SK-N-SH treated with all-trans-retinoic acid at 6 μM for 48 hours (cell line): ENCODE results near the gene TMEM213.

Experiments
- ATAC-seq: fragments of 200-7000 bp; cut with Tn5 transposase; 3 replicates; pipeline ENCODE4 v1.9.1; 2020; ENCODE audit warnings: mild to moderate bottlenecking, moderate library complexity
- ARNTL ChIP-seq: fragments of 450-650 bp; formaldehyde crosslinking; IDR thresholded peaks from 2 replicates; pipeline ENCODE4 v1.5.0; 2020; ENCODE audit warnings: low read depth, mild to moderate bottlenecking, moderate library complexity, borderline replicate concordance
- BACH2 ChIP-seq: fragments of 250-450 bp; sonication (Bioruptor Pico); IDR thresholded peaks from 2 replicates; pipeline ENCODE4 v1.9.0; 2021; ENCODE audit warnings: mild to moderate bottlenecking, borderline replicate concordance
- CSDC2 ChIP-seq: fragments of 250-450 bp; sonication (Bioruptor Pico); IDR thresholded peaks from 2 replicates; pipeline ENCODE4 v1.5.0; 2020; ENCODE audit warnings: mild to moderate bottlenecking, moderate library complexity
- ESRRG ChIP-seq: fragments of 250-450 bp; sonication (Bioruptor Pico); IDR thresholded peaks from 2 replicates; pipeline ENCODE4 v1.6.1; 2021; ENCODE audit warnings: mild to moderate bottlenecking
- GLIS3 ChIP-seq: fragments of 250-450 bp; sonication (Bioruptor Pico); IDR thresholded peaks from 2 replicates; pipeline ENCODE4 v1.5.0; 2020; ENCODE audit warnings: mild to moderate bottlenecking, moderate library complexity
- ISL1 ChIP-seq: fragments of 250-450 bp; sonication (Bioruptor Pico); IDR thresholded peaks from 2 replicates; pipeline ENCODE4 v2.1.2; 2022; ENCODE audit warnings: mild to moderate bottlenecking, moderate library complexity
- OSR1 ChIP-seq: fragments of 250-450 bp; sonication (Bioruptor Pico); IDR thresholded peaks from 2 replicates; pipeline ENCODE4 v1.8.0; 2022; ENCODE audit warnings: moderate library complexity, mild to moderate bottlenecking, inconsistent platforms
- POU6F1 ChIP-seq: fragments of 250-450 bp; sonication (Bioruptor Pico); IDR thresholded peaks from 2 replicates; pipeline ENCODE4 v1.8.0; 2021; ENCODE audit warnings: low read depth, mild to moderate bottlenecking, moderate library complexity, borderline replicate concordance
- PPARA ChIP-seq: fragments of 250-450 bp; sonication (Bioruptor Pico); IDR thresholded peaks from 2 replicates; pipeline ENCODE4 v1.5.0; 2020; ENCODE audit warnings: mild to moderate bottlenecking, borderline replicate concordance
- RARB ChIP-seq: fragments of 250-450 bp; sonication (Bioruptor Pico); IDR thresholded peaks from 2 replicates; pipeline ENCODE4 v1.8.0; 2021; ENCODE audit warnings: mild to moderate bottlenecking, moderate library complexity
- TCF4 ChIP-seq: fragments of 250-450 bp; sonication (Bioruptor Pico); IDR thresholded peaks from 2 replicates; pipeline ENCODE4 v1.8.0; 2021; ENCODE audit warnings: mild to moderate bottlenecking, moderate library complexity, borderline replicate concordance
- TOX ChIP-seq: fragments of 250-450 bp; sonication (Bioruptor Pico); IDR thresholded peaks from 2 replicates; pipeline ENCODE4 v1.8.0; 2021; ENCODE audit warnings: mild to moderate bottlenecking, moderate library complexity, borderline replicate concordance
- ZC3H10 ChIP-seq: fragments of 250-450 bp; sonication (Bioruptor Pico); IDR thresholded peaks from 2 replicates; pipeline ENCODE4 v1.5.1; 2021; ENCODE audit warnings: mild to moderate bottlenecking, moderate library complexity
- ZFP3 ChIP-seq: fragments of 250-450 bp; sonication (Bioruptor Pico); IDR thresholded peaks from 2 replicates; pipeline ENCODE4 v1.5.0; 2020; ENCODE audit warnings: mild to moderate bottlenecking, moderate library complexity
- ZFP30 ChIP-seq: fragments of 450-650 bp; formaldehyde crosslinking; IDR thresholded peaks from 2 replicates; pipeline ENCODE4 v1.5.0; 2022; ENCODE audit warnings: mild to moderate bottlenecking, moderate library complexity
- ZNF565 ChIP-seq: fragments of 450-650 bp; formaldehyde crosslinking; conservative IDR thresholded peaks from 2 replicates; pipeline ENCODE4 v1.5.0; 2020; ENCODE audit warnings: low read depth, mild to moderate bottlenecking, moderate library complexity
- ZNF70 ChIP-seq: fragments of 450-650 bp; formaldehyde crosslinking; IDR thresholded peaks from 2 replicates; pipeline ENCODE4 v1.5.0; 2020; ENCODE audit warnings: mild to moderate bottlenecking, moderate library complexity
- ZNF8 ChIP-seq: fragments of 450-650 bp; formaldehyde crosslinking; IDR thresholded peaks from 2 replicates; pipeline ENCODE4 v1.5.0; 2020; ENCODE audit warnings: mild to moderate bottlenecking, moderate library complexity
- TF ChIP-seq, protein P1 (sequence below): fragments of 250-450 bp; sonication (Bioruptor Pico); IDR thresholded peaks from 2 replicates; pipeline ENCODE4 v1.5.1; 2021; ENCODE audit warnings: mild to moderate bottlenecking, moderate library complexity
- TF ChIP-seq, protein P2 (sequence below): fragments of 250-450 bp; sonication (Bioruptor Pico); IDR thresholded peaks from 2 replicates; pipeline ENCODE4 v1.5.1; 2020; ENCODE audit warnings: low read depth, mild to moderate bottlenecking, moderate library complexity
- TF ChIP-seq, protein P3 (sequence below): fragments of 250-450 bp; sonication (Bioruptor Pico); IDR thresholded peaks from 2 replicates; pipeline ENCODE4 v1.8.0; 2020; ENCODE audit warnings: mild to moderate bottlenecking, moderate library complexity, borderline replicate concordance
- TF ChIP-seq, protein P4 (sequence below): fragments of 250-450 bp; sonication (Bioruptor Pico); IDR thresholded peaks from 2 replicates; pipeline ENCODE4 v1.5.0; 2020; ENCODE audit warnings: mild to moderate bottlenecking, moderate library complexity

The TMEM213 gene

GRCh38 chr7:138878856-138879255 lies 81.1 kb downstream of the TMEM213 start:
- no peak for ATAC-seq
- TF ChIP-seq TCF4 (CRISPR knock-in tag) = no peak
- no peak for TF ChIP-seq CSDC2 (CRISPR knock-in tag)
- no peak for TF ChIP-seq POU6F1
- TF ChIP-seq PPARA (CRISPR knock-in tag) = no peak
- no peak for TF ChIP-seq TOX (CRISPR knock-in tag)
- TF ChIP-seq BACH2 = no peak
- TF ChIP-seq ZNF565 (CRISPR knock-in tag) = no peak
- TF ChIP-seq OSR1 (CRISPR knock-in tag) = no peak
- TF ChIP-seq, protein P1, sequence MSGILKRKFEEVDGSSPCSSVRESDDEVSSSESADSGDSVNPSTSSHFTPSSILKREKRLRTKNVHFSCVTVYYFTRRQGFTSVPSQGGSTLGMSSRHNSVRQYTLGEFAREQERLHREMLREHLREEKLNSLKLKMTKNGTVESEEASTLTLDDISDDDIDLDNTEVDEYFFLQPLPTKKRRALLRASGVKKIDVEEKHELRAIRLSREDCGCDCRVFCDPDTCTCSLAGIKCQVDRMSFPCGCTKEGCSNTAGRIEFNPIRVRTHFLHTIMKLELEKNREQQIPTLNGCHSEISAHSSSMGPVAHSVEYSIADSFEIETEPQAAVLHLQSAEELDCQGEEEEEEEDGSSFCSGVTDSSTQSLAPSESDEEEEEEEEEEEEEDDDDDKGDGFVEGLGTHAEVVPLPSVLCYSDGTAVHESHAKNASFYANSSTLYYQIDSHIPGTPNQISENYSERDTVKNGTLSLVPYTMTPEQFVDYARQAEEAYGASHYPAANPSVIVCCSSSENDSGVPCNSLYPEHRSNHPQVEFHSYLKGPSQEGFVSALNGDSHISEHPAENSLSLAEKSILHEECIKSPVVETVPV (CRISPR knock-in tag) = no peak
- no peak for TF ChIP-seq ZC3H10 (CRISPR knock-in tag)
- no peak for TF ChIP-seq RARB
- TF ChIP-seq ISL1 (CRISPR knock-in tag) = no peak
- no peak for TF ChIP-seq ARNTL (CRISPR knock-in tag)
- TF ChIP-seq, protein P2, sequence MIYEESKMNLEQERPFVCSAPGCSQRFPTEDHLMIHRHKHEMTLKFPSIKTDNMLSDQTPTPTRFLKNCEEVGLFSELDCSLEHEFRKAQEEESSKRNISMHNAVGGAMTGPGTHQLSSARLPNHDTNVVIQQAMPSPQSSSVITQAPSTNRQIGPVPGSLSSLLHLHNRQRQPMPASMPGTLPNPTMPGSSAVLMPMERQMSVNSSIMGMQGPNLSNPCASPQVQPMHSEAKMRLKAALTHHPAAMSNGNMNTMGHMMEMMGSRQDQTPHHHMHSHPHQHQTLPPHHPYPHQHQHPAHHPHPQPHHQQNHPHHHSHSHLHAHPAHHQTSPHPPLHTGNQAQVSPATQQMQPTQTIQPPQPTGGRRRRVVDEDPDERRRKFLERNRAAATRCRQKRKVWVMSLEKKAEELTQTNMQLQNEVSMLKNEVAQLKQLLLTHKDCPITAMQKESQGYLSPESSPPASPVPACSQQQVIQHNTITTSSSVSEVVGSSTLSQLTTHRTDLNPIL (CRISPR knock-in tag) = no peak
- TF ChIP-seq ZNF8 (CRISPR knock-in tag) = no peak
- no peak for TF ChIP-seq ESRRG (CRISPR knock-in tag)
- no peak for TF ChIP-seq ZFP30 (CRISPR knock-in tag)
- TF ChIP-seq ZFP3 (CRISPR knock-in tag) = no peak

DNA sequence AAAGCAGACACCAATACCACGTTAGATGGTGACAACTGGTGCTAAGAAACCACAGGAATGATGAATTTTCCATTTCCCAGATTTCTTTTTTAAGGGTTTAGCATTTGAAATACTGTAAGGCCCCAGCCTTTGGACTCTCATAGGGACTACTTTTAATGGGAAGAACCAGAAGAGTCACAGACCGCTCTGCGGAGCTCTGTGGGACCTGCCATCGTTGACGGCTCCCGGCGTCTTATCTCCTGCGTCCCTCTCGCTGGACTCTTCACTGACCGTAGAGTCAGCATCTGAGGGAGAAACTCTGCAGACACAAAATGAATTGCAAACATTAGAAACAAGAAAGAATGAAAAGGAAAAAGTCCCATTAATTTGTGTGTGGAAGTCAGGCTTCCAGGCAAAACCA lies 81.6 kb downstream of the TMEM213 start:
- no peak for TF ChIP-seq BACH2
- TF ChIP-seq, protein P2 (CRISPR knock-in tag) = no peak
- no peak for TF ChIP-seq GLIS3 (CRISPR knock-in tag)
- no peak for TF ChIP-seq ISL1 (CRISPR knock-in tag)
- TF ChIP-seq, protein P3, sequence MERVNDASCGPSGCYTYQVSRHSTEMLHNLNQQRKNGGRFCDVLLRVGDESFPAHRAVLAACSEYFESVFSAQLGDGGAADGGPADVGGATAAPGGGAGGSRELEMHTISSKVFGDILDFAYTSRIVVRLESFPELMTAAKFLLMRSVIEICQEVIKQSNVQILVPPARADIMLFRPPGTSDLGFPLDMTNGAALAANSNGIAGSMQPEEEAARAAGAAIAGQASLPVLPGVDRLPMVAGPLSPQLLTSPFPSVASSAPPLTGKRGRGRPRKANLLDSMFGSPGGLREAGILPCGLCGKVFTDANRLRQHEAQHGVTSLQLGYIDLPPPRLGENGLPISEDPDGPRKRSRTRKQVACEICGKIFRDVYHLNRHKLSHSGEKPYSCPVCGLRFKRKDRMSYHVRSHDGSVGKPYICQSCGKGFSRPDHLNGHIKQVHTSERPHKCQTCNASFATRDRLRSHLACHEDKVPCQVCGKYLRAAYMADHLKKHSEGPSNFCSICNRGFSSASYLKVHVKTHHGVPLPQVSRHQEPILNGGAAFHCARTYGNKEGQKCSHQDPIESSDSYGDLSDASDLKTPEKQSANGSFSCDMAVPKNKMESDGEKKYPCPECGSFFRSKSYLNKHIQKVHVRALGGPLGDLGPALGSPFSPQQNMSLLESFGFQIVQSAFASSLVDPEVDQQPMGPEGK (CRISPR knock-in tag) = no peak
- TF ChIP-seq OSR1 (CRISPR knock-in tag) = no peak
- no peak for TF ChIP-seq CSDC2 (CRISPR knock-in tag)
- TF ChIP-seq TCF4 (CRISPR knock-in tag) = no peak
- TF ChIP-seq PPARA (CRISPR knock-in tag) = no peak
- no peak for TF ChIP-seq ZNF70
- no peak for TF ChIP-seq ARNTL (CRISPR knock-in tag)
- TF ChIP-seq ZNF565 (CRISPR knock-in tag) = no peak
- no peak for TF ChIP-seq TOX (CRISPR knock-in tag)
- TF ChIP-seq ESRRG (CRISPR knock-in tag) = no peak
- TF ChIP-seq ZFP3 (CRISPR knock-in tag) = no peak
- ATAC-seq = no peak

DNA sequence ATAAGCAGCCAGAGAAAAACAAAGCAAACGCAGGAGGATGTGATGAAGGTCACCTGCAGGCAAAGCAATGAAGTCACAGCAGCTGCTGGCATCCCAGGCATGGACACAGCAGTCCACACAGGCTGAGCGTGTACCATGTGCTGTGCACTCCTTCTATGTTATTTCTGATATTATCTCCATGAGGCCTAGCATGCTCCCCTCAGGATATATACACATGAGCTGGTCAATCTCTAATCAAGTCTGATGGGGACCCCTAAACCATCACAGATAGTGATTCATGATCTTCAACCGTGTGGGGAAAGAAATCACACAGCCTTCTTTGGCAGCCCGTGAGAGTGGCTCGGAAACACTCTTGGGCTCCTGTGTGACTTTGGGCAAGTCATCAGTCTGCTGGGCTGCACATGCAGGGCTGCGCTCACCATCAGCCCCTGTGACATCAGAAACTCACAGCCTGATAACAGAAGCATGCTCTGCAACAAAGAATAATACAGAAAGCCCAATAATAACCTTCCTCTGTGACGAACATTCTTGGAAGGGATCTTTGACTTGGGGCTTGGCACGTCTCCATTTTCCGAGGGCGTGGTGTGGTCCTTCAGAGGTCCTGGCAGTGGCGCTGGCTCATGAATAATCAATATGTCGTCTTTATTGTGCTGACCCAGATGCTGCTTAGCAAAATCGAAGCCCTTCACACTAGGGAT lies 83.2 kb downstream of the TMEM213 start:
- ATAC-seq = no peak
- TF ChIP-seq ZC3H10 (CRISPR knock-in tag) (no peak), ZNF8 (CRISPR knock-in tag) (no peak), ZFP3 (CRISPR knock-in tag) (no peak), OSR1 (CRISPR knock-in tag) (no peak), CSDC2 (CRISPR knock-in tag) (no peak), RARB (no peak), GLIS3 (CRISPR knock-in tag) (no peak), ARNTL (CRISPR knock-in tag) (no peak), BACH2 (no peak), ESRRG (CRISPR knock-in tag) (no peak), ZFP30 (CRISPR knock-in tag) (no peak)
- TF ChIP-seq, protein P4, sequence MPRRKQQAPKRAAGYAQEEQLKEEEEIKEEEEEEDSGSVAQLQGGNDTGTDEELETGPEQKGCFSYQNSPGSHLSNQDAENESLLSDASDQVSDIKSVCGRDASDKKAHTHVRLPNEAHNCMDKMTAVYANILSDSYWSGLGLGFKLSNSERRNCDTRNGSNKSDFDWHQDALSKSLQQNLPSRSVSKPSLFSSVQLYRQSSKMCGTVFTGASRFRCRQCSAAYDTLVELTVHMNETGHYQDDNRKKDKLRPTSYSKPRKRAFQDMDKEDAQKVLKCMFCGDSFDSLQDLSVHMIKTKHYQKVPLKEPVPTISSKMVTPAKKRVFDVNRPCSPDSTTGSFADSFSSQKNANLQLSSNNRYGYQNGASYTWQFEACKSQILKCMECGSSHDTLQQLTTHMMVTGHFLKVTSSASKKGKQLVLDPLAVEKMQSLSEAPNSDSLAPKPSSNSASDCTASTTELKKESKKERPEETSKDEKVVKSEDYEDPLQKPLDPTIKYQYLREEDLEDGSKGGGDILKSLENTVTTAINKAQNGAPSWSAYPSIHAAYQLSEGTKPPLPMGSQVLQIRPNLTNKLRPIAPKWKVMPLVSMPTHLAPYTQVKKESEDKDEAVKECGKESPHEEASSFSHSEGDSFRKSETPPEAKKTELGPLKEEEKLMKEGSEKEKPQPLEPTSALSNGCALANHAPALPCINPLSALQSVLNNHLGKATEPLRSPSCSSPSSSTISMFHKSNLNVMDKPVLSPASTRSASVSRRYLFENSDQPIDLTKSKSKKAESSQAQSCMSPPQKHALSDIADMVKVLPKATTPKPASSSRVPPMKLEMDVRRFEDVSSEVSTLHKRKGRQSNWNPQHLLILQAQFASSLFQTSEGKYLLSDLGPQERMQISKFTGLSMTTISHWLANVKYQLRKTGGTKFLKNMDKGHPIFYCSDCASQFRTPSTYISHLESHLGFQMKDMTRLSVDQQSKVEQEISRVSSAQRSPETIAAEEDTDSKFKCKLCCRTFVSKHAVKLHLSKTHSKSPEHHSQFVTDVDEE = no peak
- TF ChIP-seq, protein P3 (CRISPR knock-in tag) = no peak
